HG02884 (cell line): ENCODE data around the gene NCF2.
A peak's percentile ranks its signal among the peaks of the same experiment; 100 is the strongest.
"Not testable (repeated sequence)": the region's sequence is repeated elsewhere in the genome, so short reads cannot be mapped to it uniquely, and the experiment has no call there.

ENCODE experiments used
- ATAC-seq: cut with Tn5 transposase; IDR thresholded peaks from one replicate; pipeline ENCODE4 v1.9.1; 2021; ENCODE audit warnings: mild to moderate bottlenecking, moderate library complexity; ENCODE audit not compliant: unreplicated experiment

Gene NCF2, protein sequence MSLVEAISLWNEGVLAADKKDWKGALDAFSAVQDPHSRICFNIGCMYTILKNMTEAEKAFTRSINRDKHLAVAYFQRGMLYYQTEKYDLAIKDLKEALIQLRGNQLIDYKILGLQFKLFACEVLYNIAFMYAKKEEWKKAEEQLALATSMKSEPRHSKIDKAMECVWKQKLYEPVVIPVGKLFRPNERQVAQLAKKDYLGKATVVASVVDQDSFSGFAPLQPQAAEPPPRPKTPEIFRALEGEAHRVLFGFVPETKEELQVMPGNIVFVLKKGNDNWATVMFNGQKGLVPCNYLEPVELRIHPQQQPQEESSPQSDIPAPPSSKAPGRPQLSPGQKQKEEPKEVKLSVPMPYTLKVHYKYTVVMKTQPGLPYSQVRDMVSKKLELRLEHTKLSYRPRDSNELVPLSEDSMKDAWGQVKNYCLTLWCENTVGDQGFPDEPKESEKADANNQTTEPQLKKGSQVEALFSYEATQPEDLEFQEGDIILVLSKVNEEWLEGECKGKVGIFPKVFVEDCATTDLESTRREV

DNA sequence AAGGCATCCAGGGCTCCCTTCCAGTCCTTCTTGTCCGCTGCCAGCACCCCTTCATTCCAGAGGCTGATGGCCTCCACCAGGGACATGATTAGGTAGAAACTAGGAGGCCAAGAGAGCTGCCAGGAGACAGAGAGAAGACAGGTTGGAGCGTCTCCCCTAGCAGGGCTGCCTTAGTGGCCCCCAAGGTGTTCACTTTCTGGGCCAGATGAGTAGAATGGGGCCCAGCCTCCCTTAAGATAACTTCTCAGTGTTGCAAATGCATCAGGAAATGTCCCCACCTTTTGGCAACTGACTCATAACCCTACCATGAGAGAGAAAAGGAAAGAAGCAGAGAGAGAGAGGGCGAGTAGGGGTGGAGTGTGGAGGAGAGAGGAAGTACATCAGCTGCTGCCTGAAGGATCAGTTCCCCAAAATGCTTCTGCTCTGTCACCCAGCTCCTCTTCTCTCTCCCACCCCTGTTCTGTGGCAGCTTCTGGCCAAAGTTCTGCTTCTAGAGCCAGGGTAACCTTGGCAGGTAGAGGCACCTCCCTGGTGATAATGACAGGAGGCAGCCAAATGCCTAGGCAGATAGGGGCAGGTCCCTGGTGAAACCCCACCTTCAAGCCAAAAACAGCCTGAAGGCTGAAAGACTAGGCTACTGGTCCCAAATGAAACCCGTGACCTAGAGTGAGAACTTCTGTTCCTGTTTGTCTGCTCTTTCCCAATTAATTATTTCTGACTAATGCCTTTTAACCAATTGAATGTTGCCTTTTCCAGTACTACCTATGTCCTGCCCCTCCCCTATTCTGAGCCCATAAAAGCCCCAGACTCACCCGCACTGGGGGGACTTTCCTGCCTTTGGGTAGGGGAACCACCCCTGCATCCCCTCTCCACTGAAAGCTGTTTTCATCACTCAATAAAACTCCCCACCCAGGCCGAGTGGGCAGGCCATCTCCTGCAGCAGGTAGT lies at the start of gene NCF2:
Gene NCF2, minus strand, starts transcription at position 216 of the 948 bp plus-strand sequence. Its CDS starts 130 bp downstream, at position 86.
- peak; percentile 82 for ATAC-seq

DNA sequence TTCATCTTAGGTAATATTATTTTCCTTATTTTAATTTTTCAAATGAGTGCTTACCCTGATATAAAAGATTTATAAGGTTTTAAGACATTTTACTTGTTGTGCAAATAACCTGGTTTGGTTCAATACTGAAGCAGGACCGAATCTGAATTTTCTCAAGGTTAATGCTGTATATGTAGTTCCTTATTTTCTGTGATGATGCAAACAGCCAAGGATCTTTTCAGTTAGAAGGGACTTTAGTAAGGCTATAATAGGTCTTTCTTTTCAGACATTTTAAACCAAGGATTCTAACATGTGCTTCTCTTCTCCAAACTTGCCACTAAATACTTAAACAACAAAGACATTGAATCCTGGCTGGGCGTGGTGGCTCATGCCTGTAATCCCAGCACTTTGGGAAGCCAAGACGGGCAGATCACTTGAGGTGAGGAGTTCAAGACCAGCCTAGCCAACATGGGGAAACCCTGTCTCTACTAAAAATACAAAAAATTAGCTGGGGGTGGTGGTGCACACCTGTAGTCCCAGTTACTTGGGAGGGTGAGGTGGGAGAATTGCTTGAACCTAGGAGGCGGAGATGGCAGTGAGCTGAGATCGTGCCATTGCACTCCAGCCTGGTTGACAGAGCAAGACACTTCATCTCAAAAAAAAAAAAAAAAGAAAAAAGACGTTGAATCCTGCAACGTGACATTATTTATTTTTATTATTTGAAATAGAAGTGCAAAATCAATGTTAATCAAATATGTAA lies 48.6 kb upstream of the NCF2 start:
- ATAC-seq, result no peak

DNA sequence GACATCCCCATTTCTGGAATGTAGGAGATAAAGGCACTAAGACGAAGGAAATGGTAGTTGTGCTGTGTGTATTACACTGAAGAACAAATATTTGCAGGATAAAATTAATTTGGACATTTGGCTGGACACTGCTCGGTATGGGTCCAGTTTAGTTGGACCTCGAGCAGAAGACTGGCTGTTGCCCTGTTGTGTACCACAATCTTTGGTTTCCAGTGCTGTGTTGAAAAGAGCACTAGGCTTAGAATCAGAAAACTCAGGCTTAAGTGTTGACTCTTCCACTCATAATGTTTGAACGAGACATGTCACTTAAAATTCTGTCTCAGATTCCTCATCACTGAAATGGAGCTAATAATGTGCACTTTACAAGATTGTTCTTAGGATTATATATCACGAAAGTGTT lies 46.5 kb upstream of the NCF2 start:
- ATAC-seq, result no peak

DNA sequence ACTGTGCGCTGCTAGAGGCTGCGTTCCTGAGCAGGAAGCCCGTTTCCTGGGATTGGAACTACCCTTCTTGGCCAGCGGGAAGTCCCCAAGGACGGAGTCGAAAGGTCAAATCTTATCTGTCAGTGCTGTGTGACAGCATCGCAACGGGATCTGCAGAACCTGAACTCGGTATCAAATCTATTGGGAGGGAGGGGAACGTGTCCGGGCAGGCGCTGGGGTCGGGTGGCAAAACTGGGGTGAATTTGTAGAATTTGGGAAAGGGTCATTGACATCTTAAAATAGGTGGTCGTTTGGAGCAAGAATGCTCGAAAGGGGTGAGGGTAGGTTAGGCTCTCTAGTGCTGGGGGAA lies 46.0 kb upstream of the NCF2 start:
- ATAC-seq, result no peak

DNA sequence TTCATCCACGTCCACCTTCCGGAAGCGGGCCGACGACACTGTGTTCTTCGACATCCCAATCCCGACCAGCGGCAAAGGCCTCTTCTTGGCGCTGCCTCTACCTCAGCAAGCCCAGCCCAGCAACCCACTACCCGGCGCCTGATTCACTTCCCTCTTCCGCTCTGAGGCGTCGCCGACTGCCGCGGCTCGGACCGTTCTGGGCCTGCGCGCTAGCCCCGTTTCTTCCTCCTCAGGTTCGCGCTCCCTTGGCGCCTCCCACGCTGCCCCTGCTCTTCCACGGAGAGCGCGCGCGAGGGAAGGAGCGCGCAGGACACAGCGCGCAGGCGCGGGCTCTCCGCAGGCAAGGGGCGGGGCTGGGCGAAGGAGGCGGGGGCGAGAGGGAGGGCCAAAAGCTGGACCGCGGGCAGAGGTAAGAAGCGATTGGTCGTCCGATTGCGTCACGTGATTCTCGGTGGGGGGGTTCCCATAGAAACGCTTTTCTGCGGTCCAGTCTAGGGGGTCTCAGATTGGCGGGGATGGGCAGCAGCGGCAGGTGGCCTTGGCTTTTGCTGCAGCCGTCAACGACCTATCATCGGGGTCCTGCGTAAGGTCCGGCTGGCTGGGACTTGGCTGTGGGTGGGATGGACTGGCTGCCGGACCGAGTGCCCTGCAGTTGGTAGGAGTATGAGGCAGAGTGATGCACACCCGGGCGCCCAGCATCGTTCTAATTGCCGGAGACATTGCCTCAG lies 45.5 kb upstream of the NCF2 start, which contains the start of gene ARPC5:
Gene ARPC5, minus strand, starts transcription at position 178 of the 728 bp plus-strand sequence. Its CDS starts 124 bp downstream, at position 54.
- peak; percentile 72 for ATAC-seq

DNA sequence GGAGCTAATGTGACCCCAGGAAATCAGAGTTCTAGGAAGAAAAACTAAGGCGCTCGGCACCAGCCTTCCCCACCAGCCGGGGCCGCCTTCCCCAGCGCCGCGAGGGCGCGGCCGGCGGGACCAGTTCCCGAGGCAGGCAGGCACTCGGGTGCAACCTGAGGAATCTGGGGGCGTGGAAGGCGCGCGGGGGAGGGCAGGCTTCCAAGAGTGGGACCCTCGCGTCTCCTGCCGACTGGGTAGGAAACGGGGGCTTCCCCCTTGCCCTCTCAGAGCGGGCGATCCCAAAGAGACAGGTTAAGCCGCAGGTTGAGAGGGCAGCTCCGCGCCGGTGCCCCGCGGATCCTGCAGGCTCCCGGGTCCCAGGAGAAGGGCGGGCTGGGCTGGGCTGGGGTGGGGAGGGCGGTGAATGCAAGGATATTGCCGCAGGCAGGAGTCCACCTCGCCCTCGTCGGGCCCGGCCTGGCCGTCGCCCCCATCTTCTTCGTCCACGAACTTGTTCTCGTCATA lies 44.9 kb upstream of the NCF2 start:
- peak; percentile 1 for ATAC-seq

GRCh38 chr1:183634429-183635065 lies 44.3 kb upstream of the NCF2 start:
- no peak for ATAC-seq

DNA sequence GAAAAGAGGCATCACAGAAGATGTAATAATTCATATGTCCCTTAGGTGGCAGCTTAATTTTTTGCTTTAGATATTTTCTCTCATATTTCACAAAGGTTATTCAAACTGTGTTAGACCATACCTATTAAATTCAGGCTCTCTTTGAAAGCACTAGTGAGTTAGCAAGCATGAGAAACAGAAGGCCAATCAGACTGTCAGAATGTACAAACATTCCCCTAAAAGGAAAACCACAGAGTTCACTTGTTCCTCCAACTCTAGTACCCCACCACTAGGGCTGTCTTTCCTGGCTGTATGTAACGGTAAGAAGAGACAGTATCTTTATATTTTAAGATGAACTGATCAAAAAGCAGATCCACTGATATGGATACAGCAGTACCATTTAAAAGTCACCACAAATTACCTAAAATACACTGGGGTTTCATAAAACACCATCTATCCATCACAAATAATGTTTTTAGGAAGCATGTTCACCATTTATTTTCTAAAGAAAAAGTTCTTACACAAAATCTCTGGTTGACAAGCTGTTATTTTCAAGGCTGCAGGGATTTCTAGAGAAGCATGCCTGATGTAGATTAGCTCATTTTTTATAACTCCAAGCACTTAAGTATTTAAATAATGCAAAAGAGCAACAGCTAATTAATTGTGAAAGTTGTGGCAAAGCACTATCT lies 43.6 kb upstream of the NCF2 start:
- peak; percentile 55 for ATAC-seq

DNA sequence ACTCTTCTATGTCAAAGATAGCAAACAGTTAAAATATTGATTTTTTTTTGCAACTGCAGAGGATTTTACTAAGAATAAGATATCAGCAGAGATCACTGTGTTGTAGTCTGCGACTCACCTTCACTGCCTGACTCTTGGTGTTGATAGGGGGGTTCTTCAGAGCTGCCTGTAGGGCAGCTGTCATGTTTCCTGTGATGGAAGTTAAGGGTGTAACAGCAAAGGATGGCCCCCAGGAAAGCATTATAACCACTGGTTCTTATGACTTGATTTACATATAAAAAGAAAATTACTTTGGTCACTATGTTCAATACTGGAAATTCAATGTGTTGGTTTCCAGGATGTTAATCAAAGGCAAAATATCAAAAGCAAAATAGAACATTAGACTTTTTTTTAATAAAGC lies 42.7 kb upstream of the NCF2 start:
- no peak for ATAC-seq

DNA sequence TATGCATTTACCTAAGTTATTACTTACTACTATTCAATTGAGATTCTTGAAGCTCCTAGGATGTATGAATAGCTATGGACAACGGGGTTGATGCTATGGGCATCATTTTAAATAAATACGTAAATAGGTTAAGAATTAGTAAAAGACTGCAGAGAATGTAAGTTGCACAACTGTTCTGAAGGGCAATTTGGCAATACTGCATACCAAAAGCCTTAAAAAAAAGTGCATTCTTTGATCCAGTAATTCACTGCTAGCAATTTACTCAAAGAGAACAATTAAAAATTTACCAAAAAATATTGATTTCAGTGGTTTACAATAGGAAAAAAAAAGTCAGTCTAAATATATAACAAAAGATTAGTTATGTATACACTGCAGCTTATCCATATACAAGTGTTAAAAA lies 41.9 kb upstream of the NCF2 start:
- ATAC-seq, result no peak

DNA sequence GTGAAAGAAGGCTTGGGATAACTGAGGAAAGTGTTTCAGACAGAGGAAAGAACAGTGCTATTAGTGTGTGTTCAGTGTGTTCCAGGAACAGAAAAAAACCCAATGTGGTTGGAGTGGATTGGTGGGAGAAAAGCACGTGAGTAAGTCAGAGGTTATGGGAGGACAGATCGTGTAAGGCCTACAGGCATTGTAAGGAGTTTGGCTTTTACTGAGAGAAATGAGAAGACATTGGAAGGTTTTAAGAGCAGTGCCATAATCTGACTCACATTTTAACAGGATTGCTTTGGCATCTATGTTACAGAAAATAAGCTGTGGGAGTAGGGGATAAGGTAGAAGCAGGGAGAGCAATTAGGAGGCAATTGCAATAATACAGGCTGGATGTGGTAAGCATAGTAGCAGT lies 40.5 kb upstream of the NCF2 start:
- no peak for ATAC-seq

DNA sequence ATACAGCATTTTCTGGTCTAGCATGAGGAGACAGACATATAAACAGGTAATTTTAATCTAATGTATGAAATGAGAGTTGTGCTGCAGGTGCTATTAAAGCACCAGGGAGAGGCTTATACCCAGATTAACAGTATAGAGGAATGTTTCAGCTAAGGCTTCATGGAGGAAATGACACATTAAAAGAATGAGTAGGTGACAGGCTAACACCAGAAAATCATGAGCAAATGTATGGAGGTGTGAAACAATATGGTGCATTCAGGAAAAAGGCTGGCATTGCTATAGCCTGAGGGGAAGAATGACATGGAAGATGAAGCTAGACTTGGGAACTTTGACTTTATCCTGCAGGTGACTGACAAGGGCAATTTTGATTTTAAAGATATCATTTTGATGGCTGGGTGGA lies 38.3 kb upstream of the NCF2 start:
- no peak for ATAC-seq

GRCh38 chr1:183626236-183626635 lies 36.0 kb upstream of the NCF2 start:
- not testable (repeated sequence) for ATAC-seq

- peak; percentile 74 for ATAC-seq
Measured at GRCh38 chr1:183622884-183623785, 32.9 kb upstream of the NCF2 start.

GRCh38 chr1:183622013-183622412 lies 31.8 kb upstream of the NCF2 start:
- ATAC-seq, result no peak

DNA sequence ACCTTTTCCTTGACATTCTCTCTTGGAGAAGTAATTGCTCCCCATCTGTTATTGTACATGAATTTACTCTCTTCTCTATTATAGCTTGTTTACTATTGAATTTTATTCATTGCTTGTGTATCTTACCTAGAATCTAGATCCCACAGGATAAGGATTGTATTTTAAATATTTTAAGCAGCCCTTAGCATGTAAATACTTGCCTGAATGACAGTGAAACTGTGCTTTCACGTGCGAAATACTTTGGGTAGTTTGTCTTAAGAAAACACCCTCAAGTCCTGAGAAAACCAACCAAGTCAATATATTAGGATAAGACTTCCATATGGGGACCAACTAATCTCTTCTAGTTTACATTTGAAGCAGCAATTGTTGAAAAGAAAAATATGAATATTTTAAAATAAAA lies 30.1 kb upstream of the NCF2 start:
- no peak for ATAC-seq

- no peak for ATAC-seq
Measured at GRCh38 chr1:183619781-183620180, 29.5 kb upstream of the NCF2 start.

GRCh38 chr1:183618202-183618601 lies 27.9 kb upstream of the NCF2 start:
- ATAC-seq, result not testable (repeated sequence)
